ENCODE measurements around the gene CALM3.

- TF ChIP-seq CTCF (IDR thresholded peaks at IDR 0.05; ENCODE audit: poor library complexity) = no peak
- TF ChIP-seq EZH2 (IDR thresholded peaks at IDR 0.05; ENCODE audit: borderline replicate concordance) = no peak
- TF ChIP-seq EZH2phosphoT487 (IDR thresholded peaks at IDR 0.05; ENCODE audit: low read depth, severe bottlenecking, unreplicated experiment) = no peak
Measured at GRCh38 chr19:46587861-46588260, 13.3 kb upstream of the CALM3 start.
